Measurements from ENCODE around the gene ADM.

DNA sequence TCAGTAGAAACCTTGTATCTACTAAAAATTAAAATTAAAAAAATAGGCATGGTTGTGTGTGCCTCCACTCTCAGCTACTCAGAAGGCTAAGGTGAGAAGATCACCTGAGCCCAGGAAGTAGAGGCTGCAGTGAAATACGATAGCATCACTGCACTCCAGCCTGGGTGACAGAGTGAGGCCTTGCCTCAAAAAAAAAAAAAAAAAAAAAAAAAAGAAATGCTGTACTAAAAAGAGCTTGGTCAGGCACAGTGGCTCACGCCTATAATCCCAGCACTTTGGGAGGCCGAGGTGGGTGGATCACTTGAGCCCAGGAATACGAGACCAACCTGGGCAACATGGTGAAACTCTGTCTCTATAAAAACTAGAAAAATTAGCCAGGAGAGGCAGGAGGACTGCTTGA is 47.4 kb upstream of the ADM start:
- TF ChIP-seq, protein P1, sequence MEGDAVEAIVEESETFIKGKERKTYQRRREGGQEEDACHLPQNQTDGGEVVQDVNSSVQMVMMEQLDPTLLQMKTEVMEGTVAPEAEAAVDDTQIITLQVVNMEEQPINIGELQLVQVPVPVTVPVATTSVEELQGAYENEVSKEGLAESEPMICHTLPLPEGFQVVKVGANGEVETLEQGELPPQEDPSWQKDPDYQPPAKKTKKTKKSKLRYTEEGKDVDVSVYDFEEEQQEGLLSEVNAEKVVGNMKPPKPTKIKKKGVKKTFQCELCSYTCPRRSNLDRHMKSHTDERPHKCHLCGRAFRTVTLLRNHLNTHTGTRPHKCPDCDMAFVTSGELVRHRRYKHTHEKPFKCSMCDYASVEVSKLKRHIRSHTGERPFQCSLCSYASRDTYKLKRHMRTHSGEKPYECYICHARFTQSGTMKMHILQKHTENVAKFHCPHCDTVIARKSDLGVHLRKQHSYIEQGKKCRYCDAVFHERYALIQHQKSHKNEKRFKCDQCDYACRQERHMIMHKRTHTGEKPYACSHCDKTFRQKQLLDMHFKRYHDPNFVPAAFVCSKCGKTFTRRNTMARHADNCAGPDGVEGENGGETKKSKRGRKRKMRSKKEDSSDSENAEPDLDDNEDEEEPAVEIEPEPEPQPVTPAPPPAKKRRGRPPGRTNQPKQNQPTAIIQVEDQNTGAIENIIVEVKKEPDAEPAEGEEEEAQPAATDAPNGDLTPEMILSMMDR (IDR thresholded peaks at IDR 0.05): no peak
- TF ChIP-seq POLR2A (IDR thresholded peaks at IDR 0.05): no peak

Data from body of pancreas (tissue), 4 donors.